ENCODE measurements around the gene NCDN.

The NCDN gene

GRCh38 chr1:35519432-35519831 lies 38.2 kb upstream of the NCDN start:
- Histone ChIP-seq H3K79me1 (ENCODE audit: low read length) (peaks cover 2% of the 10 kb centered on the region), H3K36me3 (ENCODE audit: control insufficient read depth, insufficient read depth, low read length) (no peaks in the 10 kb centered on the region), H3K4me3 (ENCODE audit: low read length) (no peak overlapping the region), H3K4me2 (ENCODE audit: low read length) (no peak overlapping the region), H2BK5ac (ENCODE audit: low read length) (no peak overlapping the region), H3K56ac (ENCODE audit: low read length) (no peak overlapping the region), H2BK15ac (replicated peaks; ENCODE audit: low read depth) (no peak overlapping the region), H3K4ac (ENCODE audit: low read depth, low read length) (no peak overlapping the region), H3K4me1 (ENCODE audit: control insufficient read depth, low read depth, low read length) (no peaks in the 10 kb centered on the region), H3K23ac (ENCODE audit: low read length) (no peak overlapping the region), H3K27me3 (ENCODE audit: insufficient read depth, low read length, poor library complexity) (no peaks in the 10 kb centered on the region), H4K5ac (ENCODE audit: low read length) (no peak overlapping the region), H3K79me2 (ENCODE audit: control insufficient read depth, insufficient read depth, low read length) (peaks cover 2% of the 10 kb centered on the region), H2AK5ac (ENCODE audit: low read length) (no peak overlapping the region), H4K8ac (ENCODE audit: low read depth, low read length) (no peak overlapping the region), H3K18ac (ENCODE audit: low read length) (no peak overlapping the region), H3K9ac (ENCODE audit: low read length) (no peak overlapping the region), H3K27ac (ENCODE audit: low read depth, low read length) (no peak overlapping the region), H2BK120ac (ENCODE audit: low read depth, low read length) (no peak overlapping the region)
- DNase-seq: no peak
- WGBS (ENCODE audit: extremely low coverage, insufficient coverage, low lambda C conversion rate): no CpG with 5 or more reads among the region's 2 CpGs

- Histone ChIP-seq H2AK5ac (ENCODE audit: low read length) (no peak overlapping the region), H3K23ac (ENCODE audit: low read length) (no peak overlapping the region), H3K4ac (ENCODE audit: low read depth, low read length) (no peak overlapping the region), H3K56ac (ENCODE audit: low read length) (no peak overlapping the region), H3K36me3 (ENCODE audit: control insufficient read depth, insufficient read depth, low read length) (no peaks in the 10 kb centered on the region), H3K4me1 (ENCODE audit: control insufficient read depth, low read depth, low read length) (no peaks in the 10 kb centered on the region), H3K27ac (ENCODE audit: low read depth, low read length) (no peak overlapping the region), H4K8ac (ENCODE audit: low read depth, low read length) (no peak overlapping the region), H3K18ac (ENCODE audit: low read length) (no peak overlapping the region), H3K27me3 (ENCODE audit: insufficient read depth, low read length, poor library complexity) (no peaks in the 10 kb centered on the region), H3K79me2 (ENCODE audit: control insufficient read depth, insufficient read depth, low read length) (no peaks in the 10 kb centered on the region), H2BK5ac (ENCODE audit: low read length) (no peak overlapping the region), H4K5ac (ENCODE audit: low read length) (no peak overlapping the region), H3K9ac (ENCODE audit: low read length) (no peak overlapping the region), H3K79me1 (ENCODE audit: low read length) (no peaks in the 10 kb centered on the region), H2BK15ac (replicated peaks; ENCODE audit: low read depth) (no peak overlapping the region), H3K4me2 (ENCODE audit: low read length) (no peak overlapping the region), H2BK120ac (ENCODE audit: low read depth, low read length) (no peak overlapping the region), H3K4me3 (ENCODE audit: low read length) (no peak overlapping the region)
- no peak for DNase-seq
- WGBS (ENCODE audit: extremely low coverage, insufficient coverage, low lambda C conversion rate): no CpG with 5 or more reads among the region's 2 CpGs
Observed at GRCh38 chr1:35524106-35524505, 33.5 kb upstream of the NCDN start.

DNA sequence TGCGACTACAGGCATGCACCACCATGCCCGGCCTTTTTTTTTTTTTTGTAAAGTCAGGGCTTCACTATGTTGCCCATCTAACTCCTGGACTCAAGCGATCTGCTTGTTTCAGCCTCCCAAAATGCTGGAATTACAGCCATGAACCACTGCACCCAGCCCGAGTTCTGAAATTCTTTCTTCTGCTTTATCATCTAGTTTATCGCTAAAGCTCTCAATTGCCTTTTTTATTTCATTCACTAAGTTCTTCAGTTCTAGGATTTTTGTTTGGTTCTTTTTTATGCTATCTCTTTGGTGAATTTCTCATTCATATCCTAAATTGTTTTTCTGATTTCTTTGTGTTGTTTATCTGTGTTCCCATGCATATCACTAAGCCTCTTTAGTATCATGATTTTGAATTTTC lies 27.4 kb upstream of the NCDN start:
- Histone ChIP-seq H3K27me3 (ENCODE audit: insufficient read depth, low read length, poor library complexity) (no peaks in the 10 kb centered on the region), H3K4me2 (ENCODE audit: low read length) (no peak overlapping the region), H4K5ac (ENCODE audit: low read length) (no peak overlapping the region), H2BK120ac (ENCODE audit: low read depth, low read length) (no peak overlapping the region), H3K56ac (ENCODE audit: low read length) (no peak overlapping the region), H3K79me2 (ENCODE audit: control insufficient read depth, insufficient read depth, low read length) (no peaks in the 10 kb centered on the region), H2AK5ac (ENCODE audit: low read length) (no peak overlapping the region), H3K4me1 (ENCODE audit: control insufficient read depth, low read depth, low read length) (peaks cover 1% of the 10 kb centered on the region), H3K79me1 (ENCODE audit: low read length) (peaks cover 2% of the 10 kb centered on the region), H3K9ac (ENCODE audit: low read length) (no peak overlapping the region), H3K18ac (ENCODE audit: low read length) (no peak overlapping the region), H3K4me3 (ENCODE audit: low read length) (no peak overlapping the region), H3K36me3 (ENCODE audit: control insufficient read depth, insufficient read depth, low read length) (peaks cover 3% of the 10 kb centered on the region), H2BK5ac (ENCODE audit: low read length) (no peak overlapping the region), H4K8ac (ENCODE audit: low read depth, low read length) (no peak overlapping the region), H3K23ac (ENCODE audit: low read length) (no peak overlapping the region), H3K27ac (ENCODE audit: low read depth, low read length) (no peak overlapping the region), H3K4ac (ENCODE audit: low read depth, low read length) (no peak overlapping the region), H2BK15ac (replicated peaks; ENCODE audit: low read depth) (no peak overlapping the region)
- DNase-seq: no peak
- WGBS (ENCODE audit: extremely low coverage, insufficient coverage, low lambda C conversion rate): no CpG with 5 or more reads among the region's 5 CpGs

DNA sequence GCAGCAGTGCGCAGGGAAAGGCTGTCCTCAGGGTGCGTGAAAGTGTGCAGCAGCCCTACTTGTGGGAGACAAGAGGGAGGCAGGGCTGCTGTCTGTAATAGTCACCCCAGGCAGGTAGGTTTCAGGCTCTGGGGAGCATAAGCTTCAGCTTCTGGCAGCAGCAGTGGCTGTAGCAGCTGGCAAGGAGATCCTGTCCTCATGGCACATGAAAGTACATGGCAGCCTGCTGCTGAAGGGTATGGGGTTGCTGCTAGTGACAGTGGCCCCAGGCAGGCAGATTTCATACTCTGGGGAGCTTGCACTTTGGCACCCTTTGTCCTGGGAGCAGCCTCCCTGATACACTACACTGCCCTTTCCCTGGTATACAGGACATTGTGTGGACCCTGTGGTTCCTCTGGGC lies 26.7 kb upstream of the NCDN start:
- Histone ChIP-seq H3K27ac (ENCODE audit: low read depth, low read length) (no peak overlapping the region), H3K4me2 (ENCODE audit: low read length) (no peak overlapping the region), H3K4me3 (ENCODE audit: low read length) (peak overlapping the region; percentile 19), H3K56ac (ENCODE audit: low read length) (no peak overlapping the region), H3K79me2 (ENCODE audit: control insufficient read depth, insufficient read depth, low read length) (no peaks in the 10 kb centered on the region), H3K9ac (ENCODE audit: low read length) (no peak overlapping the region), H2AK5ac (ENCODE audit: low read length) (no peak overlapping the region), H3K4ac (ENCODE audit: low read depth, low read length) (no peak overlapping the region), H4K8ac (ENCODE audit: low read depth, low read length) (no peak overlapping the region), H3K36me3 (ENCODE audit: control insufficient read depth, insufficient read depth, low read length) (peaks cover 3% of the 10 kb centered on the region), H3K4me1 (ENCODE audit: control insufficient read depth, low read depth, low read length) (peaks cover 3% of the 10 kb centered on the region), H3K27me3 (ENCODE audit: insufficient read depth, low read length, poor library complexity) (no peaks in the 10 kb centered on the region), H3K79me1 (ENCODE audit: low read length) (peaks cover 2% of the 10 kb centered on the region), H2BK15ac (replicated peaks; ENCODE audit: low read depth) (no peak overlapping the region), H4K5ac (ENCODE audit: low read length) (no peak overlapping the region), H2BK120ac (ENCODE audit: low read depth, low read length) (no peak overlapping the region), H3K23ac (ENCODE audit: low read length) (no peak overlapping the region), H2BK5ac (ENCODE audit: low read length) (no peak overlapping the region), H3K18ac (ENCODE audit: low read length) (no peak overlapping the region)
- no peak for DNase-seq
- WGBS (ENCODE audit: extremely low coverage, insufficient coverage, low lambda C conversion rate): no CpG with 5 or more reads among the region's 2 CpGs

GRCh38 chr1:35531368-35531767 lies 26.2 kb upstream of the NCDN start:
- H3K9ac ChIP-seq (ENCODE audit: low read length): no peak overlapping the region
- H2BK120ac ChIP-seq (ENCODE audit: low read depth, low read length): no peak overlapping the region
- peaks cover 3% of the 10 kb centered on the region for H3K4me1 ChIP-seq (ENCODE audit: control insufficient read depth, low read depth, low read length)
- no peaks in the 10 kb centered on the region for H3K79me2 ChIP-seq (ENCODE audit: control insufficient read depth, insufficient read depth, low read length)
- no peak overlapping the region for H3K23ac ChIP-seq (ENCODE audit: low read length)
- H3K4ac ChIP-seq (ENCODE audit: low read depth, low read length): no peak overlapping the region
- peaks cover 3% of the 10 kb centered on the region for H3K36me3 ChIP-seq (ENCODE audit: control insufficient read depth, insufficient read depth, low read length)
- H4K8ac ChIP-seq (ENCODE audit: low read depth, low read length): no peak overlapping the region
- H3K4me3 ChIP-seq (ENCODE audit: low read length): no peak overlapping the region
- no peak overlapping the region for H2BK15ac ChIP-seq (replicated peaks; ENCODE audit: low read depth)
- peaks cover 2% of the 10 kb centered on the region for H3K79me1 ChIP-seq (ENCODE audit: low read length)
- no peak overlapping the region for H3K4me2 ChIP-seq (ENCODE audit: low read length)
- H2BK5ac ChIP-seq (ENCODE audit: low read length): no peak overlapping the region
- no peak overlapping the region for H2AK5ac ChIP-seq (ENCODE audit: low read length)
- no peak overlapping the region for H3K27ac ChIP-seq (ENCODE audit: low read depth, low read length)
- H3K18ac ChIP-seq (ENCODE audit: low read length): no peak overlapping the region
- WGBS (ENCODE audit: extremely low coverage, insufficient coverage, low lambda C conversion rate): no CpG with 5 or more reads among the region's 6 CpGs
- H4K5ac ChIP-seq (ENCODE audit: low read length): no peak overlapping the region
- DNase-seq: no peak
- no peak overlapping the region for H3K56ac ChIP-seq (ENCODE audit: low read length)
- no peaks in the 10 kb centered on the region for H3K27me3 ChIP-seq (ENCODE audit: insufficient read depth, low read length, poor library complexity)

- no peak overlapping the region for H3K4me3 ChIP-seq (ENCODE audit: low read length)
- H3K56ac ChIP-seq (ENCODE audit: low read length): no peak overlapping the region
- no peak overlapping the region for H2BK15ac ChIP-seq (replicated peaks; ENCODE audit: low read depth)
- no peak overlapping the region for H3K27ac ChIP-seq (ENCODE audit: low read depth, low read length)
- peaks cover 2% of the 10 kb centered on the region for H3K79me1 ChIP-seq (ENCODE audit: low read length)
- H3K4ac ChIP-seq (ENCODE audit: low read depth, low read length): no peak overlapping the region
- no peak for DNase-seq
- peaks cover 3% of the 10 kb centered on the region for H3K4me1 ChIP-seq (ENCODE audit: control insufficient read depth, low read depth, low read length)
- H3K79me2 ChIP-seq (ENCODE audit: control insufficient read depth, insufficient read depth, low read length): no peaks in the 10 kb centered on the region
- peak overlapping the region; percentile 51 for H2BK120ac ChIP-seq (ENCODE audit: low read depth, low read length)
- H3K9ac ChIP-seq (ENCODE audit: low read length): no peak overlapping the region
- H3K4me2 ChIP-seq (ENCODE audit: low read length): no peak overlapping the region
- peaks cover 3% of the 10 kb centered on the region for H3K36me3 ChIP-seq (ENCODE audit: control insufficient read depth, insufficient read depth, low read length)
- no peak overlapping the region for H2AK5ac ChIP-seq (ENCODE audit: low read length)
- no peaks in the 10 kb centered on the region for H3K27me3 ChIP-seq (ENCODE audit: insufficient read depth, low read length, poor library complexity)
- WGBS (ENCODE audit: extremely low coverage, insufficient coverage, low lambda C conversion rate): no CpG with 5 or more reads among the region's 1 CpG
- no peak overlapping the region for H4K5ac ChIP-seq (ENCODE audit: low read length)
- no peak overlapping the region for H3K23ac ChIP-seq (ENCODE audit: low read length)
- H4K8ac ChIP-seq (ENCODE audit: low read depth, low read length): no peak overlapping the region
- no peak overlapping the region for H2BK5ac ChIP-seq (ENCODE audit: low read length)
- H3K18ac ChIP-seq (ENCODE audit: low read length): peak overlapping the region; percentile 90
Observed at GRCh38 chr1:35532497-35533223, 24.9 kb upstream of the NCDN start.

Measured in mesendoderm (in vitro differentiated cells).